RWPE1 (cell line): ENCODE data around the gene GNGT2.

Experiments used
- CTCF ChIA-PET: fragments of 350-600 bp; sonication (Branson Sonifier 250); formaldehyde crosslinking; extraction: SDS; loops from one replicate; lab custom pipeline; 2021; lab: Yijun Ruan, JAX
- POLR2A ChIA-PET: fragments of 400-600 bp; formaldehyde crosslinking; extraction: SDS; loops from one replicate; lab custom pipeline; 2020; ENCODE audit warnings: antibody characterized with exemption; ENCODE audit not compliant: low non-redundant PET; lab: Yijun Ruan, JAX
- DNase-seq: peaks from one replicate; pipeline ENCODE4 v3.0.0; 2012; ENCODE audit warnings: low spot score
- H3K27ac ChIP-seq: fragments of 450-650 bp; 2 replicates; pipeline ENCODE4 v1.5.1; 2017
- CTCF ChIP-seq: fragments of 450-650 bp; conservative IDR thresholded peaks from 2 replicates; pipeline ENCODE4 v1.5.1; 2017; ENCODE audit warnings: low read depth, mild to moderate bottlenecking

The GNGT2 gene

DNA sequence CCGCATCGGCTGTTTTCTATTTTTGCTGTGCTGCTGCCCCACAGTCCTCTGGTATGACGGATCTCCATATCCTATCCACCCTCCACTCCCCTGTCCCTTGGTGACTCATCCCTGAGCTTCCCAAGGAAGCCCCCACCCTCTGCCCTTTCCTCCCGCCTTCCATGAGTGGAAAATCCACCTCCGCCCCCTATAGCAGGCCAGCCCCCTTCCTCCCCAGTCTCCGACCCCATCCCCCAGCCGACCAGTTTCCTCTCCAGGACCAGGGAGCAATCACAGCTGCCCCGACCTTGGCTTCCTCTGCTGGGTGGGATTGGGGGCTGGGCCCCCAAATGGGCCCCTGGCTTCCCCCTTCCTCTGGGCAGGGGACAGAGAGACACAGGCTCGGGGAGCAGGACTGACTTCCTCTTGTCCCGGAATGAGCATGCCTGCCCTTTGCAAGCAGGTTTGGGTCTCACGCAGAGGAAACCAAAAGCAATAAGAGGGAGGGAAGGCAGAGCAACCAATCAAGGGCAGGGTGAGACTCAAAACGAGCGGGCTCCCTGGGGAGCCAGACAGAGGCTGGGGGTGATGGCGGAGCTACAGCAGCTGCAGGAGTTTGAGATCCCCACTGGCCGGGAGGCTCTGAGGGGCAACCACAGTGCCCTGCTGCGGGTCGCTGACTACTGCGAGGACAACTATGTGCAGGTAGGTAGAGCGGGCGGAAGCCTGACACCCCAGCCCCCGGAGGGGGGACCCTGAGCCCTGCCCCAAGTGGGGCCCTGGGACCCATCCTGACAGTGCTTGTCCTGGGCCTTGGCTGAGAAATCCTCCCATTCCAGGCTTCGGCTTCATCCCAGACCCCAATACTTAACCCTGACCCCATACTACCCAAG is at the start of gene GNGT2, which contains the start of gene ABI3:
Gene GNGT2, minus strand, starts transcription at position 417 of the 872 bp plus-strand sequence. CDS start 3,152 bp downstream, outside the sequence.
Gene ABI3, plus strand, starts transcription at position 550 of the 872 bp plus-strand sequence. Its CDS starts 18 bp downstream, at position 568.
- ChIA-PET CTCF (no interaction called here), POLR2A (no interaction called here)

DNA sequence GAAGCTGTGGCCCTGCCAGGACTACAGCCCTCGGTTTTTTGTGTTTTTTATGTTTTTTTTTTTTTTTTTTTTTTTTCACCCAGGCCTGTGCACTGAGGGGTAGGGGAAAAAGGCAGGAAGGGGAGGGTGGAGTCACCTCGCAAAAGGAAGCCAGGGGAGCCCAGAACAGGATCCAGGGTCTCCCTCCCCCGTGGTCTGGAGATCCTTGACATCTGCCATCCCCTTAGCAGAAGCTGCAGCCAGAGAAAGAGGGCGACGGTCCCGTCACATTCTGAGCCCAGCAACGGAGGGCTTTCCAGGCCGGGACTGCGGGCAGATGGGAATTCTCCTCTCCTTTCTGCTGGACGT is 49.3 kb upstream of the GNGT2 start:
- ChIA-PET POLR2A (no interaction called here), CTCF (no interaction called here)
- H3K27ac ChIP-seq = no peak overlapping the region; the same call in 1 of the 2 replicates
- no peak for TF ChIP-seq CTCF
- DNase-seq = no peak

More for the DNA sequence above, at the start of gene GNGT2, which contains the start of gene ABI3:
- TF ChIP-seq CTCF = no peak
- no peak for DNase-seq
- no peak within 1 kb of the TSS for H3K27ac ChIP-seq

- CTCF ChIA-PET = no interaction called here
- no peak for TF ChIP-seq CTCF
- DNase-seq = no peak
- POLR2A ChIA-PET = interaction anchor here (0.5 to 0.7 kb wide), 2 partner anchors 9 to 198 kb away, joined by 3 to 4 read pairs; no protein-coding TSS in a partner anchor
- H3K27ac ChIP-seq = no peak overlapping the region
Observed at GRCh38 chr17:49258394-49258793, 48.0 kb upstream of the GNGT2 start.

- ChIA-PET CTCF (no interaction called here), POLR2A (no interaction called here)
- no peak for TF ChIP-seq CTCF
- no peak for DNase-seq
- no peak overlapping the region for H3K27ac ChIP-seq
Observed at GRCh38 chr17:49255125-49255524, 44.8 kb upstream of the GNGT2 start.

- no peak overlapping the region for H3K27ac ChIP-seq
- DNase-seq = no peak
- CTCF ChIA-PET = interaction anchor here (0.6 kb wide), 1 partner anchor 614 kb away, joined by 11 read pairs; no protein-coding TSS in a partner anchor
- POLR2A ChIA-PET = no interaction called here
- TF ChIP-seq CTCF = no peak
Observed at GRCh38 chr17:49254066-49254465, 43.7 kb upstream of the GNGT2 start.

DNA sequence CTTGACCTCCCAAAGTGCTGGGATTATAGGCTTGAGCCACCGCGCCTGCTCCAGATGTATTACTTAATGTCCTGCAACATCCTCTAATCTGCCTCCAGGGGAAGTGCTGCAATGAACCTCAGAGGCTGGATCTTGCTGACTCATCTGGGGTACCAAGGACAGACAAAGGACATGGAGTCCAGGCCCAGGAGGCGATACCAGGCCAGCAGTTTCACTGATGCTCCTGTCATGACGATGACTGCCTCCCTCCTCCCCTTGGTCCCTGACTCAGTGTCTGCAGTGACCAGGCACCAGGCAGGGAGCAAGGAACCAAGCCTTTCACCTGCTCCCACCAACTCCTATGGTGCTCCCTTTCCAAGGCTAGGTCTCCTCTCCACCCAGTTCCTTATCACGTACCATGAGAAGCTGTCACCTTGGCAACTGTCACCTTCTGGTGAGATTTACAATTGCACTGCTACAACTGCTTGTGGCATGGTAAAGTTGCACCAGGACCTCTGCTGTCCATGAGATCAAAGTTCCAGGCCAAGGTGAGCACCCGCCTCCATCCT is 41.8 kb upstream of the GNGT2 start:
- CTCF ChIA-PET = no interaction called here
- no peak overlapping the region for H3K27ac ChIP-seq
- POLR2A ChIA-PET = no interaction called here
- TF ChIP-seq CTCF = no peak
- no peak for DNase-seq
